NB4 (cell line): Measurements from ENCODE around the gene LRRN1.

ENCODE experiments used
- MYC ChIP-seq: IDR thresholded peaks from 2 replicates; pipeline ENCODE4 v1.6.1; 2011; ENCODE audit warnings: low read depth, low read length
- POLR2A ChIP-seq: IDR thresholded peaks from 2 replicates; pipeline ENCODE4 v1.6.1; 2011; ENCODE audit warnings: mild to moderate bottlenecking; ENCODE audit not compliant: insufficient read length; ENCODE audit errors: extremely low read depth
- TF ChIP-seq, protein P1 (sequence below): IDR thresholded peaks from one replicate; pipeline ENCODE4 v1.5.1; 2012; ENCODE audit warnings: low read depth, low read length

DNA sequence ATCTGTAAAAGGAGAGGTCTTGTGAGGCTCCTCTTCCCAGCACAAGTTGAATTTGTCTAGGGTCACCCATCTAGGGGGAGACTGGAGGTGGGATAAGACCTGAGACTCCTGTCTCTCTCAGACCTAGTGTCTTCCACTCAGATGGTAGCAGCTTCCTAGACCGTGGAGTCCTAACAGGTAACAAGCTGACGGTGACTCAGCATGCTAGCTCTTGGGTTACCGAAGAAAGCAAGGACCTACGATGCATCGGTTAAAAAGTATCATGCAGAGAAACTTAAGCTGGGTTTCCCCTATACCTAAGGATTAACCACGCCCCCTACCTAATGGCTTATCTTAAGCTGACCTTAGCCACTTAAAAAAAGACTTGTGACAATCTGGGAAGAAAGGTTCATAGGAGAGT, 7.6 kb downstream of the LRRN1 start:
- TF ChIP-seq POLR2A (no peak), MYC (no peak)
- TF ChIP-seq, protein P1, sequence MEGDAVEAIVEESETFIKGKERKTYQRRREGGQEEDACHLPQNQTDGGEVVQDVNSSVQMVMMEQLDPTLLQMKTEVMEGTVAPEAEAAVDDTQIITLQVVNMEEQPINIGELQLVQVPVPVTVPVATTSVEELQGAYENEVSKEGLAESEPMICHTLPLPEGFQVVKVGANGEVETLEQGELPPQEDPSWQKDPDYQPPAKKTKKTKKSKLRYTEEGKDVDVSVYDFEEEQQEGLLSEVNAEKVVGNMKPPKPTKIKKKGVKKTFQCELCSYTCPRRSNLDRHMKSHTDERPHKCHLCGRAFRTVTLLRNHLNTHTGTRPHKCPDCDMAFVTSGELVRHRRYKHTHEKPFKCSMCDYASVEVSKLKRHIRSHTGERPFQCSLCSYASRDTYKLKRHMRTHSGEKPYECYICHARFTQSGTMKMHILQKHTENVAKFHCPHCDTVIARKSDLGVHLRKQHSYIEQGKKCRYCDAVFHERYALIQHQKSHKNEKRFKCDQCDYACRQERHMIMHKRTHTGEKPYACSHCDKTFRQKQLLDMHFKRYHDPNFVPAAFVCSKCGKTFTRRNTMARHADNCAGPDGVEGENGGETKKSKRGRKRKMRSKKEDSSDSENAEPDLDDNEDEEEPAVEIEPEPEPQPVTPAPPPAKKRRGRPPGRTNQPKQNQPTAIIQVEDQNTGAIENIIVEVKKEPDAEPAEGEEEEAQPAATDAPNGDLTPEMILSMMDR, result no peak
